SU-DHL-6 (cell line): ENCODE data around the gene KCTD16.

Experiments used
- H2AFZ ChIP-seq: fragments of 200-600 bp; sonication (generic); 2 replicates; pipeline ENCODE4 v1.6.1; 2014; ENCODE audit warnings: low read depth, mild to moderate bottlenecking, moderate library complexity, mixed read lengths, antibody characterized with exemption, low read length; ENCODE audit not compliant: severe bottlenecking
- H3F3A ChIP-seq: fragments of 200-600 bp; shearing (Covaris generic); 2 replicates; pipeline ENCODE4 v1.6.0; 2016; ENCODE audit warnings: antibody characterized with exemption, mild to moderate bottlenecking; ENCODE audit not compliant: insufficient read depth
- H3K27ac ChIP-seq: fragments of 200-600 bp; sonication (generic); 2 replicates; pipeline ENCODE4 v1.5.1; 2016; ENCODE audit warnings: low read depth, mild to moderate bottlenecking, low read length, moderate library complexity, mixed read lengths
- H3K27me3 ChIP-seq: fragments of 200-600 bp; sonication (generic), shearing (Covaris generic); 2 replicates; pipeline ENCODE4 v1.6.0; 2014; ENCODE audit warnings: mild to moderate bottlenecking, low read length
- H3K36me3 ChIP-seq: fragments of 200-600 bp; sonication (generic); 2 replicates; pipeline ENCODE4 v1.6.1; 2014; ENCODE audit warnings: mild to moderate bottlenecking, low read length, mixed read lengths
- H3K4me2 ChIP-seq: fragments of 300-600, 200-600 bp; shearing (Covaris generic), sonication (generic); 2 replicates; pipeline ENCODE4 v1.6.0; 2014; ENCODE audit warnings: low read length, low read depth, mild to moderate bottlenecking; ENCODE audit not compliant: poor library complexity, severe bottlenecking
- H3K4me3 ChIP-seq: fragments of 200-600 bp; sonication (generic); 2 replicates; pipeline ENCODE4 v1.5.1; 2014; ENCODE audit warnings: antibody characterized with exemption, low read length, mild to moderate bottlenecking, mixed read lengths; ENCODE audit not compliant: insufficient read depth, poor library complexity, severe bottlenecking
- H3K79me2 ChIP-seq: fragments of 200-600 bp; sonication (generic); 2 replicates; pipeline ENCODE4 v1.6.1; 2014; ENCODE audit warnings: mild to moderate bottlenecking, low read length, moderate library complexity; ENCODE audit not compliant: insufficient read depth
- H3K9ac ChIP-seq: fragments of 200-600 bp; sonication (generic); 2 replicates; pipeline ENCODE4 v1.7.0; 2014; ENCODE audit warnings: mild to moderate bottlenecking, low read length
- H3K9me2 ChIP-seq: fragments of 200-600 bp; sonication (generic); replicated peaks from 2 replicates; pipeline ENCODE4 v1.6.1; 2014; ENCODE audit warnings: low read length; ENCODE audit not compliant: insufficient read depth
- H3K9me3 ChIP-seq: fragments of 200-600 bp; sonication (generic); 2 replicates; pipeline ENCODE4 v1.6.1; 2014; ENCODE audit warnings: low read length, mixed read lengths; ENCODE audit not compliant: insufficient read depth
- H4K20me1 ChIP-seq: fragments of 200-600 bp; sonication (generic); 2 replicates; pipeline ENCODE4 v1.6.1; 2014; ENCODE audit warnings: low read depth, mild to moderate bottlenecking, antibody characterized with exemption, low read length, moderate library complexity, mixed read lengths
- EZH2phosphoT487 ChIP-seq: fragments of 200-600 bp; sonication (generic), shearing (Covaris generic); conservative IDR thresholded peaks from 2 replicates; pipeline ENCODE4 v1.6.1; 2018; ENCODE audit warnings: mild to moderate bottlenecking, antibody characterized with exemption, low read length, moderate library complexity, mixed read lengths
- TF ChIP-seq, protein P1 (sequence below): fragments of 200-600 bp; sonication (generic); IDR thresholded peaks from one replicate; pipeline ENCODE4 v1.5.1; 2017; ENCODE audit warnings: antibody characterized with exemption, mild to moderate bottlenecking, low read length, moderate library complexity; ENCODE audit not compliant: insufficient read depth, poor library complexity, severe bottlenecking

KCTD16 gene

DNA sequence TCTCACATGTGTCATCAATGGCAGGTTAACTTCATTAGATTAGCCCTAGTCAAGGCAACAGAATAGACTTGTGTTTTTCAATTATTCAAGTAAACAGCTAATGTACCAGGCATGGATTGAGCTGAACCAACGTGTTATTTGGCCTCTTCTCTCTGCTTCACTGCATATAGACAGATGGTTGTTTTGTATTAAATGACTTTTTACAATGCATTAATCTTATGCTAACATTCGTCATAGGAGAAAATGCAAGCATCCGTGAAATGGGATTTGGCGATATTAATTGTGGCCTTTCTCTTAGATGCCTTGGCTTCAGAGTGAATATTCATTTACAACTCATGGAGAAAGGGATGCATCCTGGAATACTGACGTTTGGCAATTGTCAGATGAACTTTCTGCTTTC, 208.0 kb downstream of the KCTD16 start:
- H3K36me3 ChIP-seq = no peaks in the 10 kb centered on the region
- TF ChIP-seq EZH2phosphoT487 = no peak
- TF ChIP-seq, protein P1, sequence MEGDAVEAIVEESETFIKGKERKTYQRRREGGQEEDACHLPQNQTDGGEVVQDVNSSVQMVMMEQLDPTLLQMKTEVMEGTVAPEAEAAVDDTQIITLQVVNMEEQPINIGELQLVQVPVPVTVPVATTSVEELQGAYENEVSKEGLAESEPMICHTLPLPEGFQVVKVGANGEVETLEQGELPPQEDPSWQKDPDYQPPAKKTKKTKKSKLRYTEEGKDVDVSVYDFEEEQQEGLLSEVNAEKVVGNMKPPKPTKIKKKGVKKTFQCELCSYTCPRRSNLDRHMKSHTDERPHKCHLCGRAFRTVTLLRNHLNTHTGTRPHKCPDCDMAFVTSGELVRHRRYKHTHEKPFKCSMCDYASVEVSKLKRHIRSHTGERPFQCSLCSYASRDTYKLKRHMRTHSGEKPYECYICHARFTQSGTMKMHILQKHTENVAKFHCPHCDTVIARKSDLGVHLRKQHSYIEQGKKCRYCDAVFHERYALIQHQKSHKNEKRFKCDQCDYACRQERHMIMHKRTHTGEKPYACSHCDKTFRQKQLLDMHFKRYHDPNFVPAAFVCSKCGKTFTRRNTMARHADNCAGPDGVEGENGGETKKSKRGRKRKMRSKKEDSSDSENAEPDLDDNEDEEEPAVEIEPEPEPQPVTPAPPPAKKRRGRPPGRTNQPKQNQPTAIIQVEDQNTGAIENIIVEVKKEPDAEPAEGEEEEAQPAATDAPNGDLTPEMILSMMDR = no peak
- H2AFZ ChIP-seq = no peak overlapping the region
- no peak overlapping the region for H3K27ac ChIP-seq
- H3K9ac ChIP-seq = no peak overlapping the region
- H3K79me2 ChIP-seq = no peaks in the 10 kb centered on the region
- no peaks in the 10 kb centered on the region for H4K20me1 ChIP-seq
- H3K4me2 ChIP-seq = no peak overlapping the region
- H3F3A ChIP-seq = no peaks in the 10 kb centered on the region
- H3K9me3 ChIP-seq = no peaks in the 10 kb centered on the region
- no peak overlapping the region for H3K4me3 ChIP-seq
- no peaks in the 10 kb centered on the region for H3K9me2 ChIP-seq
- H3K27me3 ChIP-seq = no peaks in the 10 kb centered on the region

DNA sequence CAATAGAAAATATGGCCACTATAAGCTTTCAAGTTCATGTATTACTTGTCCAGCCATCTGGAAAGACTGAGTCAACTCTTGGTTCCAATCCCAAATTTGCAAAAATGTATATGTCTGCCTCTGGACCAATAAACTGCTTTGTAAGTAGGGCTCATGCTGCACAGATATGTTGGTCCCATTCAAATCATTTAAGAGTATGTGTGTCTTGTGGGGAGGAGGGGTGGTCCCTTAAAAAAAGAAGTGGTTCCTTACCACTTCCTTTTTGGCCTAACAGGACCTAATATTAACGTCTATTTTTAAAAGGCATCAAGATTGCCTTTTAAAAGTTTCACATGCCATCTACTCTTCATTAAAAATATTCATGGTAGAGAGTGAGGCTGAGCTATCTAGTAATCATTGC, 214.9 kb downstream of the KCTD16 start:
- Histone ChIP-seq H3K79me2 (no peaks in the 10 kb centered on the region), H3F3A (no peaks in the 10 kb centered on the region), H3K9me3 (no peaks in the 10 kb centered on the region), H2AFZ (no peak overlapping the region), H3K4me2 (no peak overlapping the region), H3K4me3 (no peak overlapping the region), H3K9ac (no peak overlapping the region), H3K36me3 (no peaks in the 10 kb centered on the region), H4K20me1 (no peaks in the 10 kb centered on the region), H3K9me2 (no peaks in the 10 kb centered on the region), H3K27ac (no peak overlapping the region), H3K27me3 (no peaks in the 10 kb centered on the region)
- no peak for TF ChIP-seq EZH2phosphoT487
- TF ChIP-seq, protein P1 = no peak

DNA sequence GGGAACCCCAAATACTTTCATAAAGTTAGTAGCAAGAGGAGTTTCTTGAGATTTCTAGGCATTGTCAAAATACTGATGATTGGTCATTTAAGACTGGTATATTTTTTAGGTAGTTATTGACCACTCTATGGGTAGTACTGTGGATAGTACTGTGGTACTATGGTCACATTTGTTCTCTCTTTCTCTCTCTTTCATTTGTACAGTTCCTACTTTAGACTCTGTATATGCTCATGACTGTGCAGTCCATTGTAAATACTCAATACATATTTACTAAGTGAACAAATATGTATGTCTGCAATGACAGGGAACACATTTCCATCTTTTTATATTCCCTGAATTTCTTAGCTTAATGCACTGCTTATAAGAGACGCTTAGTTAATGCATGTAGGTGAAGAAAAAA, 215.6 kb downstream of the KCTD16 start:
- Histone ChIP-seq H3K27me3 (no peaks in the 10 kb centered on the region), H3K9me3 (no peaks in the 10 kb centered on the region), H3K4me2 (no peak overlapping the region), H4K20me1 (no peaks in the 10 kb centered on the region), H3K79me2 (no peaks in the 10 kb centered on the region), H3K27ac (no peak overlapping the region), H3K4me3 (no peak overlapping the region), H3F3A (no peaks in the 10 kb centered on the region), H2AFZ (no peak overlapping the region), H3K9me2 (no peaks in the 10 kb centered on the region), H3K9ac (no peak overlapping the region), H3K36me3 (no peaks in the 10 kb centered on the region)
- TF ChIP-seq, protein P1 = no peak
- no peak for TF ChIP-seq EZH2phosphoT487
